Measurements from ENCODE around the gene CTDP1. TPM values are rescaled to one million over a fixed set of nuclear protein-coding genes. Genes with fewer than 3 reads are reported as not detected.

Gene CTDP1
- total RNA-seq, 4 donors from 2014 or later = 16.7 to 25.3 (median 21.6) TPM

DNA sequence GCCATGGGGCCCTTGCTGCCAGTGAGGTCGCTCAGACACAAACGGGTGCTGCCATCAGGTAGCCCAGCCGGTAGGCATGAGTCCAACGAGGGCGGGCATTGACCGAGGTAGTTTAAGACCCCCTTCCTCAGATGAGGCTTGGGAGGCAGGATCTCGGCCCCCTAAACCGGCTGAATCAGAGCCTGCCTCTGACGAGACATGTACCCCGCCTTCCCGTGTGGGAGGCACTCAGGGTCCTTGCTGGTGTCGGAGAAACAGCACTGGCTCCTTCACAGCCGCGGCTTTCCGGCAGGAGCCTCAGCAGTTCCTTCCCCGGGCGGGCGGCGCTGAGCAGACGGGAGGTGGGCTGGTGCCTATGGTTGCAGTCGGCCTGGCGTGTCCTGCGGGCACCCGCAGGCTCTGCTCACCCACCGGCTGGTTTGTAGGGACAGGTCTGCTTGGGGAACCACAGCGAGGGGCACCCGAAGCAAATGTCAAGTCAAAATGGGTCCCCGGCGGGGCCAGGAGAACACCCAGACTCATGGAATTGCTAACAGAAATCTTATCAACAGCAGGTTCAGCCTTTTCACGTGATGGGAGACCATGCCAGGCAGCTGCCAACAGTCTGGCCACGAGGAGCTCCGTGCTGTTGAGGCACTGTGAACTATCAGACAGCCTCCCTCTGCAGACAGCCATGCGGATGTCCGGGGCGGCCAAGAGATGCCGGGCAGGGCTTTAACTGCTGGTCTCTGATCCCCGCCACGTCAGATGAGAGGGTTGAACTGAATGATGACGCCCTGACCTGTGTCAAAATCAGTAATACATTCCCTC lies 121.0 kb downstream of the CTDP1 start:
- Histone ChIP-seq H3K27ac (no peak overlapping the region), H3K9me3 (no peaks in the 10 kb centered on the region), H3K4me3 (no peak overlapping the region), H3K27me3 (peaks cover 70% of the 10 kb centered on the region), H3K4me1 (peaks cover 0 to 24% (median 14%) of the 10 kb centered on the region in 3 donors), H3K36me3 (no peaks in the 10 kb centered on the region)
- WGBS, 2 donors (ENCODE audit: low coverage in 1 of 2) = 88 to 91% methylated on average over 6 to 14 of the region's 39 CpGs
- TF ChIP-seq EP300 (IDR thresholded peaks at IDR 0.05) (no peak), POLR2A (IDR thresholded peaks at IDR 0.05) (no peak), POLR2AphosphoS5 (IDR thresholded peaks at IDR 0.05) (no peak)
- TF ChIP-seq, protein P1, sequence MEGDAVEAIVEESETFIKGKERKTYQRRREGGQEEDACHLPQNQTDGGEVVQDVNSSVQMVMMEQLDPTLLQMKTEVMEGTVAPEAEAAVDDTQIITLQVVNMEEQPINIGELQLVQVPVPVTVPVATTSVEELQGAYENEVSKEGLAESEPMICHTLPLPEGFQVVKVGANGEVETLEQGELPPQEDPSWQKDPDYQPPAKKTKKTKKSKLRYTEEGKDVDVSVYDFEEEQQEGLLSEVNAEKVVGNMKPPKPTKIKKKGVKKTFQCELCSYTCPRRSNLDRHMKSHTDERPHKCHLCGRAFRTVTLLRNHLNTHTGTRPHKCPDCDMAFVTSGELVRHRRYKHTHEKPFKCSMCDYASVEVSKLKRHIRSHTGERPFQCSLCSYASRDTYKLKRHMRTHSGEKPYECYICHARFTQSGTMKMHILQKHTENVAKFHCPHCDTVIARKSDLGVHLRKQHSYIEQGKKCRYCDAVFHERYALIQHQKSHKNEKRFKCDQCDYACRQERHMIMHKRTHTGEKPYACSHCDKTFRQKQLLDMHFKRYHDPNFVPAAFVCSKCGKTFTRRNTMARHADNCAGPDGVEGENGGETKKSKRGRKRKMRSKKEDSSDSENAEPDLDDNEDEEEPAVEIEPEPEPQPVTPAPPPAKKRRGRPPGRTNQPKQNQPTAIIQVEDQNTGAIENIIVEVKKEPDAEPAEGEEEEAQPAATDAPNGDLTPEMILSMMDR (IDR thresholded peaks at IDR 0.05) = no peak
- ATAC-seq = no peak

DNA sequence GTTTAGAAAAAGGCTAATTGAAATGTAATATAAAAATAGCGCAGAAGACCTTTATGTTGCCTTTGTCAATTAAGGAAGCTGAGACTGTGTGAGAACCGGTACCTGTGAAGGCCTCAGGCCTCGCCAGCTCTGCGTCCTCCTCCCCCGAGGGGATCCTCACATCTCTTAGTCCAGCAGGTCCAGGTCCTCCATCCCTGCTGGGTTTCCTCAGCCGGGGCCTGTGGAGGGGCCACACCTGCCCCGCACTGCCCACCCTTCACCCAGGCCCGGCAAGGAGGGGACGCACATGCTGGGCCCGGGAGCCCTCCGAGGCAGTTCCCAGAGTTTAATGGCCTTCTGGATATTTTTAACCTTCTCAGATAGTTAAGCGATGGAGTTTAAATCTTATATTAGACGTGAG lies 121.6 kb downstream of the CTDP1 start:
- no peak for ATAC-seq
- H3K36me3 ChIP-seq = no peaks in the 10 kb centered on the region
- H3K27ac ChIP-seq = no peak overlapping the region
- TF ChIP-seq, protein P1 (IDR thresholded peaks at IDR 0.05) = no peak
- TF ChIP-seq POLR2AphosphoS5 (IDR thresholded peaks at IDR 0.05) (no peak), POLR2A (IDR thresholded peaks at IDR 0.05) (no peak), EP300 (IDR thresholded peaks at IDR 0.05) (no peak)
- H3K4me3 ChIP-seq = no peak overlapping the region
- no peaks in the 10 kb centered on the region for H3K9me3 ChIP-seq
- peaks cover 63% of the 10 kb centered on the region for H3K27me3 ChIP-seq
- 86 to 98% methylated on average over 11 to 12 of the region's 13 CpGs for WGBS, 2 donors (ENCODE audit: low coverage in 1 of 2)
- peaks cover 0 to 24% (median 14%) of the 10 kb centered on the region in 3 donors for H3K4me1 ChIP-seq

- H3K36me3 ChIP-seq = no peaks in the 10 kb centered on the region
- WGBS, 2 donors (ENCODE audit: low coverage in 1 of 2) = 77 to 100% methylated on average over 2 to 5 of the region's 9 CpGs
- TF ChIP-seq EP300 (IDR thresholded peaks at IDR 0.05) = no peak
- no peak for TF ChIP-seq POLR2A (IDR thresholded peaks at IDR 0.05)
- TF ChIP-seq, protein P1 (IDR thresholded peaks at IDR 0.05) = no peak
- TF ChIP-seq POLR2AphosphoS5 (IDR thresholded peaks at IDR 0.05) = no peak
- H3K4me1 ChIP-seq = peaks cover 0 to 24% (median 14%) of the 10 kb centered on the region in 3 donors
- ATAC-seq = no peak
- no peak overlapping the region for H3K27ac ChIP-seq
- H3K4me3 ChIP-seq = no peak overlapping the region
- H3K27me3 ChIP-seq = peaks cover 59% of the 10 kb centered on the region
- no peaks in the 10 kb centered on the region for H3K9me3 ChIP-seq
These were observed 122.0 kb downstream of the CTDP1 start for GRCh38 chr18:79801641-79802040.

DNA sequence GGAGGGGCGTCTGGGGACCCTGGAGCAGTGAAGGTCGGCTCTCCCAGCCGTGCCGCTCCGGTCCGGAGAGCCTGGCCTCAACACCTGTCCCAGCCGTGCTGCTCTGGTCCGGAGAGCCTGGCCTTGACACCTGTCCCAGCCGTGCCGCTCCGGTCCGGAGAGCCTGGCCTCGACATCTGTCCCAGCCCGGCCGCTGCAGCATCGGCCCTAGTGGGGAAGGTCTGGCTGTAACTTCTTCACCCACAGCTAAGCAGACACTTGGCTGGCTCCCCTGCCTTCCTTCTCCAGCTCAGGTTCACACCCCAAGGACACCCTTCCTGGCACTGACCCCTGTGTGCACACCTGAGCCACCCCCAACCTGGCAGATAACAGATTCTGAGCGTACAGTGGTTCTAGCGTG lies 122.7 kb downstream of the CTDP1 start:
- Histone ChIP-seq H3K4me1 (peaks cover 0 to 20% (median 14%) of the 10 kb centered on the region in 3 donors), H3K27ac (no peak overlapping the region), H3K36me3 (no peaks in the 10 kb centered on the region), H3K9me3 (no peaks in the 10 kb centered on the region), H3K4me3 (no peak overlapping the region), H3K27me3 (peaks cover 52% of the 10 kb centered on the region)
- no peak for TF ChIP-seq POLR2AphosphoS5 (IDR thresholded peaks at IDR 0.05)
- no peak for TF ChIP-seq EP300 (IDR thresholded peaks at IDR 0.05)
- TF ChIP-seq POLR2A (IDR thresholded peaks at IDR 0.05) = no peak
- TF ChIP-seq, protein P1 (IDR thresholded peaks at IDR 0.05) = no peak
- WGBS, 2 donors (ENCODE audit: low coverage in 1 of 2) = 92% methylated on average over 9 of the region's 18 CpGs; no CpG with 5 or more reads in 1 of the 2 donors
- ATAC-seq = no peak

DNA sequence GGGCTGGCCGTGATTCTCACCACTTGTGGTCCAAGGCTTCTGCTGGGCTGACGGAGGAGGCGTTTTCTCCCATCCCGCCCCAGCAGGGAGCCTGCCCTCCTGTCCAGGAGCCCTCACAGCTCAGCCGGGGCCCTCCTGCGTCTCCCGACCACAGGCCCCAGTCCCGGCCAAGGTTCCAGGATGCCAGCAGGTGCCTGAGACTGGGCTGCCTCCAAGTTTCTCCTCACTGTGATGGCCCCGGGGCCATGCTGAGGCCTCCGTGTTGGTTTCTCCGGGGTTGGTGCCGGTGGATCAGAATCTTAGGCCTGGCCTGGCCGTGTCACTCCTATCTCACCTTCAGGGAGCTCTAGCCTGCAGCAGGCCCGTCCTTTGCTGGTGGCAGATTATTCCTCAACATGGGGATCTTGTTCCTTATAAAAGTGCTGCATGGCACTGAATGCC lies 124.0 kb downstream of the CTDP1 start:
- 78% methylated on average over 1 of the region's 14 CpGs; no CpG with 5 or more reads in 1 of the 2 donors for WGBS, 2 donors (ENCODE audit: low coverage in 1 of 2)
- no peak overlapping the region for H3K27ac ChIP-seq
- TF ChIP-seq, protein P1 (IDR thresholded peaks at IDR 0.05) = no peak
- no peak for TF ChIP-seq POLR2AphosphoS5 (IDR thresholded peaks at IDR 0.05)
- no peak for TF ChIP-seq EP300 (IDR thresholded peaks at IDR 0.05)
- no peak for TF ChIP-seq POLR2A (IDR thresholded peaks at IDR 0.05)
- peaks cover 0 to 7% (median 5%) of the 10 kb centered on the region in 3 donors for H3K4me1 ChIP-seq
- no peaks in the 10 kb centered on the region for H3K36me3 ChIP-seq
- H3K27me3 ChIP-seq = peaks cover 39% of the 10 kb centered on the region
- ATAC-seq = no peak
- no peaks in the 10 kb centered on the region for H3K9me3 ChIP-seq
- no peak overlapping the region for H3K4me3 ChIP-seq

Measured in gastroesophageal sphincter (tissue), 4 donors.